Trophoblast cell (in vitro differentiated cells and primary cell): ENCODE results near the gene MAPT.

ENCODE experiments used
- DNase-seq, 2 donors: peaks; one replicate each; pipeline ENCODE4 v3.0.0-alpha.2; 2016
- H2AFZ ChIP-seq: 2 replicates; pipeline ENCODE4 v1.6.1; 2013; ENCODE audit warnings: low read length, moderate library complexity, mild to moderate bottlenecking; ENCODE audit not compliant: insufficient read depth, poor library complexity
- H2AK5ac ChIP-seq: 2 replicates; pipeline ENCODE4 v1.6.1; 2013; ENCODE audit warnings: mild to moderate bottlenecking, low read length
- H2BK120ac ChIP-seq: 2 replicates; pipeline ENCODE4 v1.6.1; 2013; ENCODE audit warnings: low read length, mild to moderate bottlenecking, moderate library complexity; ENCODE audit not compliant: insufficient read depth, poor library complexity
- H2BK12ac ChIP-seq: 2 replicates; pipeline ENCODE4 v1.6.1; 2013; ENCODE audit warnings: mild to moderate bottlenecking, low read length, moderate library complexity
- H2BK5ac ChIP-seq: 2 replicates; pipeline ENCODE4 v1.6.1; 2013; ENCODE audit warnings: low read length, low read depth, moderate library complexity, mild to moderate bottlenecking; ENCODE audit not compliant: poor library complexity
- H3K14ac ChIP-seq: 2 replicates; pipeline ENCODE4 v1.6.1; 2013; ENCODE audit warnings: mild to moderate bottlenecking, low read length
- H3K18ac ChIP-seq: 2 replicates; pipeline ENCODE4 v1.6.1; 2013; ENCODE audit warnings: mild to moderate bottlenecking, low read length
- H3K23ac ChIP-seq: 2 replicates; pipeline ENCODE4 v1.6.1; 2013; ENCODE audit warnings: low read length
- H3K27ac ChIP-seq: 2 replicates; pipeline ENCODE4 v1.5.1; 2013; ENCODE audit warnings: low read depth, mild to moderate bottlenecking, inconsistent platforms, low read length, moderate library complexity
- H3K27me3 ChIP-seq: 2 replicates; pipeline ENCODE4 v1.6.1; 2013; ENCODE audit warnings: inconsistent platforms, mild to moderate bottlenecking, low read length, moderate library complexity; ENCODE audit not compliant: insufficient read depth
- H3K36me3 ChIP-seq, 2 experiments: 1 replicate in 1 of 2; 2 replicates in 1 of 2; pipeline ENCODE4 v1.6.1; 2013; ENCODE audit warnings: low read length in 2 of 2, mild to moderate bottlenecking in 2 of 2, moderate library complexity in 1 of 2; ENCODE audit not compliant: insufficient read depth in 2 of 2, control insufficient read depth in 1 of 2
- H3K4ac ChIP-seq: 2 replicates; pipeline ENCODE4 v1.6.1; 2013; ENCODE audit warnings: low read depth, mild to moderate bottlenecking, low read length, moderate library complexity
- H3K4me1 ChIP-seq, 2 experiments: 1 replicate in 1 of 2; 2 replicates in 1 of 2; pipeline ENCODE4 v1.6.1; 2013; ENCODE audit warnings: low read length in 2 of 2, mild to moderate bottlenecking in 2 of 2, moderate library complexity in 1 of 2; ENCODE audit not compliant: insufficient read depth in 2 of 2, control insufficient read depth in 1 of 2
- H3K4me2 ChIP-seq: 2 replicates; pipeline ENCODE4 v1.6.1; 2013; ENCODE audit warnings: inconsistent platforms, mild to moderate bottlenecking, low read length, moderate library complexity
- H3K4me3 ChIP-seq: 2 replicates; pipeline ENCODE4 v1.5.1; 2013; ENCODE audit warnings: mild to moderate bottlenecking, low read depth, low read length, inconsistent platforms
- H3K79me1 ChIP-seq: one replicate; pipeline ENCODE4 v1.6.1; 2013; ENCODE audit warnings: low read length
- H3K79me2 ChIP-seq: 2 replicates; pipeline ENCODE4 v1.6.1; 2013; ENCODE audit warnings: low read length, mild to moderate bottlenecking; ENCODE audit not compliant: control insufficient read depth, insufficient read depth, poor library complexity
- H3K9ac ChIP-seq: 2 replicates; pipeline ENCODE4 v1.6.1; 2013; ENCODE audit warnings: mild to moderate bottlenecking, low read length
- H3K9me3 ChIP-seq: 2 replicates; pipeline ENCODE4 v1.6.1; 2013; ENCODE audit warnings: low read depth, mild to moderate bottlenecking, control low read depth, inconsistent platforms, low read length; ENCODE audit not compliant: insufficient read depth
- H4K12ac ChIP-seq: 2 replicates; pipeline ENCODE4 v1.6.1; 2013; ENCODE audit warnings: low read depth, mild to moderate bottlenecking, low read length, moderate library complexity
- H4K8ac ChIP-seq: 2 replicates; pipeline ENCODE4 v1.6.1; 2013; ENCODE audit warnings: low read depth, mild to moderate bottlenecking, low read length, moderate library complexity
- H4K91ac ChIP-seq: one replicate; pipeline ENCODE4 v1.6.1; 2013; ENCODE audit warnings: low read depth, mild to moderate bottlenecking, low read length, moderate library complexity
- WGBS: extraction: QIAGEN DNeasy Blood & Tissue Kit; methylation state at CpG from one replicate; pipeline ENCODE4 v1.1.7; 2013; ENCODE audit warnings: missing lambda C conversion rate; ENCODE audit not compliant: insufficient read length, insufficient coverage; ENCODE audit errors: extremely low coverage; 5-methylcytosine and 5-hydroxymethylcytosine counted together

The MAPT gene

GRCh38 chr17:45883063-45883462, 11.3 kb upstream of the MAPT start:
- no peaks in the 10 kb centered on the region for H3K36me3 ChIP-seq
- H2AFZ ChIP-seq, result no peak overlapping the region
- DNase-seq, result no peak
- no peak overlapping the region for H2BK12ac ChIP-seq
- H4K8ac ChIP-seq, result no peak overlapping the region
- H2BK120ac ChIP-seq, result no peak overlapping the region
- H3K23ac ChIP-seq, result no peak overlapping the region
- H3K79me1 ChIP-seq, result no peaks in the 10 kb centered on the region
- no peak overlapping the region for H3K4me3 ChIP-seq
- H2AK5ac ChIP-seq, result no peak overlapping the region
- H3K18ac ChIP-seq, result no peak overlapping the region
- no peaks in the 10 kb centered on the region for H3K79me2 ChIP-seq
- H3K4ac ChIP-seq, result no peak overlapping the region
- H3K9ac ChIP-seq, result no peak overlapping the region
- peaks cover 2% of the 10 kb centered on the region for H3K9me3 ChIP-seq
- no peaks in the 10 kb centered on the region for H3K27me3 ChIP-seq
- no peak overlapping the region for H3K4me2 ChIP-seq
- H4K91ac ChIP-seq, result no peak overlapping the region
- no peak overlapping the region for H3K14ac ChIP-seq
- WGBS, result no CpG with 5 or more reads among the region's 2 CpGs
- no peak overlapping the region for H2BK5ac ChIP-seq
- H3K27ac ChIP-seq, result no peak overlapping the region
- no peaks in the 10 kb centered on the region for H3K4me1 ChIP-seq
- H4K12ac ChIP-seq, result no peak overlapping the region

DNA sequence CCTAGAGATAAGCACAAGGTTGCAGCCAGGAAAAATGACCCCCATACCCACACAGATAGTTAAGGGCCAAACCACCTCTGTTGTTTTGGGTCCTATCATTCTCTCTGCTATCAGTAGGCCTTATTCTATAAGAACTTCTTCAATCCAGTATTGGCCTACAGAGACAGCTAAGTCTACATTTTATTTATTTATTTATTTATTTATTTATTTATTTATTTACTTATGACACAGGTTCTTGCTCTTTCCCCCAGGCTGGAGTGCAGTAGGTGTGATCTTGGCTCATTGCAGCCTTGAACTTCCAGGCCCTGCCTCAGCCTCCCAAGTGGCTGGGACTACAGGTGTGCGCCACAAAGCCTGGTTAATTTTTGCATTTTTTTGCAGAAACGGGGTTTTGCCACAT, 7.5 kb upstream of the MAPT start:
- Histone ChIP-seq H3K27me3 (no peaks in the 10 kb centered on the region), H3K36me3 (no peaks in the 10 kb centered on the region), H3K4ac (no peak overlapping the region), H3K79me2 (no peaks in the 10 kb centered on the region), H3K4me2 (no peak overlapping the region), H2BK120ac (no peak overlapping the region), H3K4me3 (no peak overlapping the region), H3K79me1 (no peaks in the 10 kb centered on the region), H3K4me1 (no peaks in the 10 kb centered on the region), H3K27ac (no peak overlapping the region), H2AFZ (no peak overlapping the region), H4K12ac (no peak overlapping the region), H3K14ac (no peak overlapping the region), H3K9me3 (peaks cover 1% of the 10 kb centered on the region), H2BK12ac (no peak overlapping the region), H4K91ac (no peak overlapping the region), H3K23ac (no peak overlapping the region), H3K9ac (no peak overlapping the region), H2BK5ac (no peak overlapping the region), H3K18ac (no peak overlapping the region), H4K8ac (no peak overlapping the region), H2AK5ac (no peak overlapping the region)
- no peak for DNase-seq
- no CpG with 5 or more reads among the region's 2 CpGs for WGBS

- H3K36me3 ChIP-seq, result no peaks in the 10 kb centered on the region
- no peak overlapping the region for H3K27ac ChIP-seq
- H4K91ac ChIP-seq, result no peak overlapping the region
- no peaks in the 10 kb centered on the region for H3K4me1 ChIP-seq
- no peak overlapping the region for H2BK12ac ChIP-seq
- no peak overlapping the region for H3K4me2 ChIP-seq
- no peak overlapping the region for H3K9ac ChIP-seq
- H3K79me1 ChIP-seq, result no peaks in the 10 kb centered on the region
- H3K9me3 ChIP-seq, result no peaks in the 10 kb centered on the region
- H3K4me3 ChIP-seq, result no peak overlapping the region
- DNase-seq, result no peak
- H3K79me2 ChIP-seq, result no peaks in the 10 kb centered on the region
- no peak overlapping the region for H4K8ac ChIP-seq
- no peak overlapping the region for H4K12ac ChIP-seq
- H2BK120ac ChIP-seq, result no peak overlapping the region
- H2AFZ ChIP-seq, result no peak overlapping the region
- H2BK5ac ChIP-seq, result no peak overlapping the region
- no CpG with 5 or more reads among the region's 5 CpGs for WGBS
- H3K23ac ChIP-seq, result no peak overlapping the region
- no peak overlapping the region for H3K4ac ChIP-seq
- no peak overlapping the region for H3K18ac ChIP-seq
- no peak overlapping the region for H2AK5ac ChIP-seq
- no peak overlapping the region for H3K14ac ChIP-seq
- H3K27me3 ChIP-seq, result no peaks in the 10 kb centered on the region
Measured at GRCh38 chr17:45888392-45888791, 6.0 kb upstream of the MAPT start.

- Histone ChIP-seq H3K27ac (no peak overlapping the region), H3K79me2 (peaks cover 2% of the 10 kb centered on the region), H3K23ac (no peak overlapping the region), H3K18ac (no peak overlapping the region), H3K36me3 (no peaks in the 10 kb centered on the region), H3K14ac (no peak overlapping the region), H4K91ac (no peak overlapping the region), H3K27me3 (peaks cover 2% of the 10 kb centered on the region), H3K4ac (no peak overlapping the region), H2BK5ac (no peak overlapping the region), H2AFZ (no peak overlapping the region), H3K4me2 (no peak overlapping the region), H4K12ac (no peak overlapping the region), H3K9me3 (no peaks in the 10 kb centered on the region), H3K79me1 (peaks cover 5% of the 10 kb centered on the region), H2BK12ac (no peak overlapping the region), H2AK5ac (no peak overlapping the region), H2BK120ac (no peak overlapping the region), H3K4me3 (no peak overlapping the region), H3K4me1 (peaks cover 0 to under 1% of the 10 kb centered on the region in 2 experiments), H4K8ac (no peak overlapping the region), H3K9ac (no peak overlapping the region)
- WGBS, result no CpG with 5 or more reads among the region's 4 CpGs
- DNase-seq, result no peak
Measured at GRCh38 chr17:45889579-45889978, 4.8 kb upstream of the MAPT start.
